Karpas-422 (cell line): Measurements from ENCODE around the gene NCMAP. TPM values are rescaled to one million over a fixed set of nuclear protein-coding genes. Genes with fewer than 3 reads are reported as not detected.
"Not testable (repeated sequence)": the region's sequence is repeated elsewhere in the genome, so short reads cannot be mapped to it uniquely, and the experiment has no call there.

Experiments
- DNase-seq: peaks from one replicate; pipeline ENCODE4 v3.0.0-alpha.2; 2015
- H2AFZ ChIP-seq: fragments of 200-600 bp; sonication (generic); 2 replicates; pipeline ENCODE4 v1.6.1; 2014; ENCODE audit warnings: antibody characterized with exemption, low read length, mixed read lengths
- H3K27ac ChIP-seq: fragments of 200-600 bp; sonication (generic); 2 replicates; pipeline ENCODE4 v1.5.1; 2014; ENCODE audit warnings: mild to moderate bottlenecking, low read length, moderate library complexity
- H3K27me3 ChIP-seq: fragments of 200-600 bp; sonication (generic); 2 replicates; pipeline ENCODE4 v1.6.1; 2014; ENCODE audit warnings: low read length, mixed read lengths
- H3K36me3 ChIP-seq: fragments of 200-600 bp; sonication (generic); 2 replicates; pipeline ENCODE4 v1.6.1; 2014; ENCODE audit warnings: low read length, mixed read lengths; ENCODE audit not compliant: insufficient read depth
- H3K4me1 ChIP-seq: fragments of 200-600 bp; sonication (generic); 2 replicates; pipeline ENCODE4 v1.6.1; 2014; ENCODE audit warnings: mild to moderate bottlenecking, low read length, mixed read lengths
- H3K4me2 ChIP-seq: fragments of 200-600 bp; sonication (generic); 2 replicates; pipeline ENCODE4 v1.6.1; 2014; ENCODE audit warnings: low read length, low read depth, mild to moderate bottlenecking; ENCODE audit not compliant: poor library complexity, severe bottlenecking
- H3K4me3 ChIP-seq: fragments of 200-600 bp; sonication (generic); 2 replicates; pipeline ENCODE4 v1.5.1; 2014; ENCODE audit warnings: mild to moderate bottlenecking, antibody characterized with exemption, low read length, mixed read lengths
- H3K79me2 ChIP-seq: fragments of 200-600 bp; sonication (generic); 2 replicates; pipeline ENCODE4 v1.6.1; 2014; ENCODE audit warnings: mild to moderate bottlenecking, low read length, mixed read lengths
- H3K9ac ChIP-seq: fragments of 200-600 bp; sonication (generic); 2 replicates; pipeline ENCODE4 v1.6.0; 2014; ENCODE audit warnings: low read length
- H3K9me2 ChIP-seq: fragments of 200-600 bp; sonication (generic), shearing (Covaris generic); replicated peaks from 2 replicates; pipeline ENCODE4 v1.6.0; 2014; ENCODE audit warnings: mild to moderate bottlenecking, low read length, moderate library complexity; ENCODE audit not compliant: insufficient read depth
- H3K9me3 ChIP-seq: fragments of 300-700, 200-600 bp; sonication (generic); 2 replicates; pipeline ENCODE4 v1.6.1; 2014; ENCODE audit warnings: low read length, mixed read lengths
- H4K20me1 ChIP-seq: fragments of 200-600 bp; sonication (generic); 2 replicates; pipeline ENCODE4 v1.6.1; 2014; ENCODE audit warnings: mild to moderate bottlenecking, antibody characterized with exemption, low read length, low read depth; ENCODE audit not compliant: insufficient read depth
- total RNA-seq: library from RNA; depleted of rRNA; stranded (reverse); fragments of >200 nt; shearing (Covaris generic); gene quantifications from 2 replicates; pipeline ENCODE4 v1.2.3, GENCODE V29; 2014; ENCODE audit warnings: low replicate concordance

Gene NCMAP
- total RNA-seq, 1 experiment from 2014 or later: not detected

GRCh38 chr1:24549210-24549609 lies 6.7 kb upstream of the NCMAP start:
- not testable (repeated sequence) for H3K4me2 ChIP-seq, H3K27me3 ChIP-seq, H3K4me3 ChIP-seq, H3K79me2 ChIP-seq, H3K9ac ChIP-seq, DNase-seq, H3K9me2 ChIP-seq, H3K36me3 ChIP-seq, H3K9me3 ChIP-seq, H2AFZ ChIP-seq, H4K20me1 ChIP-seq, H3K27ac ChIP-seq
- peaks cover 20% of the 10 kb centered on the region for H3K4me1 ChIP-seq

- peaks cover 18% of the 10 kb centered on the region for H3K4me1 ChIP-seq
- no peaks in the 10 kb centered on the region for H3K27me3 ChIP-seq
- no peak for DNase-seq
- no peak overlapping the region for H2AFZ ChIP-seq
- no peak overlapping the region for H3K4me3 ChIP-seq
- H3K27ac ChIP-seq: no peak overlapping the region
- no peak overlapping the region for H3K9ac ChIP-seq
- no peaks in the 10 kb centered on the region for H3K9me3 ChIP-seq
- no peaks in the 10 kb centered on the region for H3K9me2 ChIP-seq
- H4K20me1 ChIP-seq: no peaks in the 10 kb centered on the region
- no peaks in the 10 kb centered on the region for H3K79me2 ChIP-seq
- H3K36me3 ChIP-seq: no peaks in the 10 kb centered on the region
- no peak overlapping the region for H3K4me2 ChIP-seq
Observed at GRCh38 chr1:24551290-24551959, 4.5 kb upstream of the NCMAP start.

- no peaks in the 10 kb centered on the region for H3K27me3 ChIP-seq
- no peak overlapping the region for H2AFZ ChIP-seq
- no peak overlapping the region for H3K27ac ChIP-seq
- H3K79me2 ChIP-seq: no peaks in the 10 kb centered on the region
- no peaks in the 10 kb centered on the region for H4K20me1 ChIP-seq
- H3K9me2 ChIP-seq: no peaks in the 10 kb centered on the region
- H3K36me3 ChIP-seq: no peaks in the 10 kb centered on the region
- no peak overlapping the region for H3K4me3 ChIP-seq
- peaks cover 18% of the 10 kb centered on the region for H3K4me1 ChIP-seq
- no peaks in the 10 kb centered on the region for H3K9me3 ChIP-seq
- no peak for DNase-seq
- H3K4me2 ChIP-seq: no peak overlapping the region
- H3K9ac ChIP-seq: no peak overlapping the region
Observed at GRCh38 chr1:24551960-24552571, 3.8 kb upstream of the NCMAP start.

GRCh38 chr1:24553931-24554330 lies 2.0 kb upstream of the NCMAP start:
- H3K9me3 ChIP-seq: no peaks in the 10 kb centered on the region
- H3K4me3 ChIP-seq: no peak overlapping the region
- no peaks in the 10 kb centered on the region for H4K20me1 ChIP-seq
- H3K27me3 ChIP-seq: no peaks in the 10 kb centered on the region
- H3K4me1 ChIP-seq: peaks cover 4% of the 10 kb centered on the region
- H3K9me2 ChIP-seq: no peaks in the 10 kb centered on the region
- no peaks in the 10 kb centered on the region for H3K79me2 ChIP-seq
- H3K9ac ChIP-seq: no peak overlapping the region
- DNase-seq: no peak
- no peak overlapping the region for H3K27ac ChIP-seq
- no peaks in the 10 kb centered on the region for H3K36me3 ChIP-seq
- H2AFZ ChIP-seq: no peak overlapping the region
- no peak overlapping the region for H3K4me2 ChIP-seq

- H3K9me2 ChIP-seq: no peaks in the 10 kb centered on the region
- no peaks in the 10 kb centered on the region for H4K20me1 ChIP-seq
- no peak overlapping the region for H2AFZ ChIP-seq
- no peaks in the 10 kb centered on the region for H3K79me2 ChIP-seq
- no peaks in the 10 kb centered on the region for H3K4me1 ChIP-seq
- H3K27me3 ChIP-seq: no peaks in the 10 kb centered on the region
- no peak for DNase-seq
- H3K36me3 ChIP-seq: no peaks in the 10 kb centered on the region
- no peak overlapping the region for H3K9ac ChIP-seq
- no peak overlapping the region for H3K4me2 ChIP-seq
- no peak overlapping the region for H3K4me3 ChIP-seq
- H3K9me3 ChIP-seq: no peaks in the 10 kb centered on the region
- no peak overlapping the region for H3K27ac ChIP-seq
Observed at GRCh38 chr1:24554714-24555113, 1.2 kb upstream of the NCMAP start.

GRCh38 chr1:24556414-24556795 lies 518 bp downstream of the NCMAP start:
- no peaks in the 10 kb centered on the region for H3K36me3 ChIP-seq
- H3K4me1 ChIP-seq: no peaks in the 10 kb centered on the region
- H3K4me2 ChIP-seq: no peak overlapping the region
- no peak for DNase-seq
- no peaks in the 10 kb centered on the region for H3K79me2 ChIP-seq
- no peaks in the 10 kb centered on the region for H3K9me2 ChIP-seq
- no peak overlapping the region for H3K27ac ChIP-seq
- H3K9ac ChIP-seq: no peak overlapping the region
- H4K20me1 ChIP-seq: no peaks in the 10 kb centered on the region
- no peaks in the 10 kb centered on the region for H3K9me3 ChIP-seq
- no peak overlapping the region for H3K4me3 ChIP-seq
- H2AFZ ChIP-seq: no peak overlapping the region
- no peaks in the 10 kb centered on the region for H3K27me3 ChIP-seq

- no peak for DNase-seq
- H3K79me2 ChIP-seq: no peaks in the 10 kb centered on the region
- H2AFZ ChIP-seq: no peak overlapping the region
- no peaks in the 10 kb centered on the region for H3K36me3 ChIP-seq
- H3K9ac ChIP-seq: no peak overlapping the region
- no peaks in the 10 kb centered on the region for H3K9me2 ChIP-seq
- H4K20me1 ChIP-seq: no peaks in the 10 kb centered on the region
- H3K27ac ChIP-seq: no peak overlapping the region
- H3K9me3 ChIP-seq: no peaks in the 10 kb centered on the region
- H3K27me3 ChIP-seq: no peaks in the 10 kb centered on the region
- no peaks in the 10 kb centered on the region for H3K4me1 ChIP-seq
- no peak overlapping the region for H3K4me3 ChIP-seq
- no peak overlapping the region for H3K4me2 ChIP-seq
Observed at GRCh38 chr1:24557220-24557619, 1.3 kb downstream of the NCMAP start.

- H3K79me2 ChIP-seq: no peaks in the 10 kb centered on the region
- H3K4me1 ChIP-seq: no peaks in the 10 kb centered on the region
- no peaks in the 10 kb centered on the region for H4K20me1 ChIP-seq
- H2AFZ ChIP-seq: no peak overlapping the region
- H3K9me2 ChIP-seq: no peaks in the 10 kb centered on the region
- H3K4me3 ChIP-seq: no peak overlapping the region
- no peaks in the 10 kb centered on the region for H3K9me3 ChIP-seq
- DNase-seq: peak; percentile 38
- no peak overlapping the region for H3K9ac ChIP-seq
- H3K4me2 ChIP-seq: no peak overlapping the region
- no peak overlapping the region for H3K27ac ChIP-seq
- no peaks in the 10 kb centered on the region for H3K36me3 ChIP-seq
- no peaks in the 10 kb centered on the region for H3K27me3 ChIP-seq
Observed at GRCh38 chr1:24557711-24558131, 1.8 kb downstream of the NCMAP start.
